B cell (primary cell): ENCODE data around the gene HGS.

Experiments
- EZH2 ChIP-seq: IDR thresholded peaks from 2 replicates; pipeline ENCODE4 v1.6.1; 2012; ENCODE audit warnings: borderline replicate concordance, low read depth, mild to moderate bottlenecking, moderate library complexity, low read length; ENCODE audit not compliant: insufficient read depth, poor library complexity, severe bottlenecking
- TF ChIP-seq, protein P1 (sequence below): fragments of 200-600 bp; IDR thresholded peaks from one replicate; pipeline ENCODE4 v1.8.0; 2022; ENCODE audit warnings: antibody characterized with exemption, mild to moderate bottlenecking

DNA sequence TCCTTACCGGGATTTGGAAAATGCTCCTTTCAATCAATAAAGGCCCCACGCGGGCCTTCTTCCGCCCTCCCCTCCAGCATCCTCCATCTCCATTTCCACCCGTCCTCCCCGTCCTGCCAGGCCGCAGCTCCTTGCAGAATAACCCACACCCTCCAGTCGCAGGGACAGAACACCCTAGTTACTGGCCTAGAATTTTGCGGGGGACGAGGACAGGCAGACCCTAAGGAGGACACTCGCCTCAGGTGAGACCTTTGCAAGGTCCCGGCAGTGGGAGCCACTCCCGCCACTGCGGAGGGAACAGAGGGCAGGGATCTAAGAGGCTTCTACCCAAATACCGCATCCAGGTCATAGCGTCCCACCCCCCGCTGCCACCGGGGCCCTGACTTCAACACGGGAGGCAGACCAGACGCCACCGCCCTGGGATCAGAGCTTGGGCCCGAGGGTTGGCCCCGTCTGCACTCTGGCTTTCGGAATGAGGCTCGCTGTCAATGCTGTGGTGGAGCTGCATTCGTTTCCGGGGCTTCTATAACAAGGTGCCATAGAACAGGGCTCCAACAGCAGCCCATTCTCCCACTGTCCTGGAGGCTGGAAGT, 55.1 kb downstream of the HGS start:
- no peak for TF ChIP-seq EZH2
- TF ChIP-seq, protein P1, sequence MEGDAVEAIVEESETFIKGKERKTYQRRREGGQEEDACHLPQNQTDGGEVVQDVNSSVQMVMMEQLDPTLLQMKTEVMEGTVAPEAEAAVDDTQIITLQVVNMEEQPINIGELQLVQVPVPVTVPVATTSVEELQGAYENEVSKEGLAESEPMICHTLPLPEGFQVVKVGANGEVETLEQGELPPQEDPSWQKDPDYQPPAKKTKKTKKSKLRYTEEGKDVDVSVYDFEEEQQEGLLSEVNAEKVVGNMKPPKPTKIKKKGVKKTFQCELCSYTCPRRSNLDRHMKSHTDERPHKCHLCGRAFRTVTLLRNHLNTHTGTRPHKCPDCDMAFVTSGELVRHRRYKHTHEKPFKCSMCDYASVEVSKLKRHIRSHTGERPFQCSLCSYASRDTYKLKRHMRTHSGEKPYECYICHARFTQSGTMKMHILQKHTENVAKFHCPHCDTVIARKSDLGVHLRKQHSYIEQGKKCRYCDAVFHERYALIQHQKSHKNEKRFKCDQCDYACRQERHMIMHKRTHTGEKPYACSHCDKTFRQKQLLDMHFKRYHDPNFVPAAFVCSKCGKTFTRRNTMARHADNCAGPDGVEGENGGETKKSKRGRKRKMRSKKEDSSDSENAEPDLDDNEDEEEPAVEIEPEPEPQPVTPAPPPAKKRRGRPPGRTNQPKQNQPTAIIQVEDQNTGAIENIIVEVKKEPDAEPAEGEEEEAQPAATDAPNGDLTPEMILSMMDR, result no peak
